HG03469 (cell line): ENCODE measurements around the gene SV2C.

Experiments used
- ATAC-seq: cut with Tn5 transposase; IDR thresholded peaks from one replicate; pipeline ENCODE4 v1.9.1; 2021; ENCODE audit warnings: mild to moderate bottlenecking, moderate library complexity, moderate number of reproducible peaks; ENCODE audit not compliant: unreplicated experiment

The SV2C gene

GRCh38 chr5:76099756-76100155 is 16.6 kb downstream of the SV2C start:
- no peak for ATAC-seq

GRCh38 chr5:76104027-76104426 is 20.8 kb downstream of the SV2C start:
- no peak for ATAC-seq

GRCh38 chr5:76106149-76106548 is 23.0 kb downstream of the SV2C start:
- ATAC-seq = no peak

- ATAC-seq = no peak
These were observed 28.4 kb downstream of the SV2C start for GRCh38 chr5:76111477-76112174.

- no peak for ATAC-seq
These were observed 29.9 kb downstream of the SV2C start for GRCh38 chr5:76113103-76113502.

GRCh38 chr5:76114179-76114851 is 31.1 kb downstream of the SV2C start:
- no peak for ATAC-seq

GRCh38 chr5:76125346-76125745 is 42.2 kb downstream of the SV2C start:
- ATAC-seq = no peak

- ATAC-seq = no peak
These were observed 42.7 kb downstream of the SV2C start for GRCh38 chr5:76125888-76126287.

GRCh38 chr5:76134003-76134402 is 50.8 kb downstream of the SV2C start:
- ATAC-seq = no peak

GRCh38 chr5:76134646-76135045 is 51.5 kb downstream of the SV2C start:
- ATAC-seq = no peak

- no peak for ATAC-seq
These were observed 54.8 kb downstream of the SV2C start for GRCh38 chr5:76137887-76138542.

- ATAC-seq = no peak
These were observed 60.7 kb downstream of the SV2C start for GRCh38 chr5:76143884-76144283.

GRCh38 chr5:76144513-76145274 is 61.5 kb downstream of the SV2C start:
- no peak for ATAC-seq

- ATAC-seq = no peak
These were observed 62.8 kb downstream of the SV2C start for GRCh38 chr5:76145945-76146344.

- no peak for ATAC-seq
These were observed 66.5 kb downstream of the SV2C start for GRCh38 chr5:76149636-76150035.

GRCh38 chr5:76152161-76152560 is 69.0 kb downstream of the SV2C start:
- no peak for ATAC-seq

- ATAC-seq = no peak
These were observed 69.5 kb downstream of the SV2C start for GRCh38 chr5:76152700-76153099.

- no peak for ATAC-seq
These were observed 70.1 kb downstream of the SV2C start for GRCh38 chr5:76153271-76153670.

GRCh38 chr5:76154009-76154690 is 71.0 kb downstream of the SV2C start:
- no peak for ATAC-seq

GRCh38 chr5:76155536-76155935 is 72.4 kb downstream of the SV2C start:
- ATAC-seq = no peak

- no peak for ATAC-seq
These were observed 79.2 kb downstream of the SV2C start for GRCh38 chr5:76162335-76162734.
